ENCODE measurements around the gene FAM3D. TPM values are rescaled to one million over a fixed set of nuclear protein-coding genes. Genes with fewer than 3 reads are reported as not detected.

The FAM3D gene
- polyA plus RNA-seq, 1 of the 3 experiments (the other 2 are of a cell fraction): not detected

- no peak for TF ChIP-seq TEAD4 (IDR thresholded peaks at IDR 0.05; ENCODE audit: borderline replicate concordance, insufficient read depth)
- no peak for TF ChIP-seq SIN3A (IDR thresholded peaks at IDR 0.05; ENCODE audit: borderline replicate concordance, low read depth, low read length)
- no peak for TF ChIP-seq GABPA (IDR thresholded peaks at IDR 0.05; ENCODE audit: low read depth)
- no peak for TF ChIP-seq FOSL2 (IDR thresholded peaks at IDR 0.05; ENCODE audit: borderline replicate concordance, low read depth)
- TF ChIP-seq REST (IDR thresholded peaks at IDR 0.05; ENCODE audit: low read depth, low read length): no peak
- no peak for TF ChIP-seq RAD21 (IDR thresholded peaks at IDR 0.05; ENCODE audit: low read length)
- TF ChIP-seq RXRA (IDR thresholded peaks at IDR 0.05; ENCODE audit: borderline replicate concordance, low read depth): no peak
- TF ChIP-seq TAF1 (IDR thresholded peaks at IDR 0.05; ENCODE audit: borderline replicate concordance, low read depth, low read length): no peak
- TF ChIP-seq NFIC (IDR thresholded peaks at IDR 0.05; ENCODE audit: borderline replicate concordance): no peak
- no peak for TF ChIP-seq SMC3 (IDR thresholded peaks at IDR 0.05; ENCODE audit: low read depth, low read length)
- TF ChIP-seq FOXJ3 (CRISPR knock-in tag; IDR thresholded peaks at IDR 0.05): no peak
- no peak for TF ChIP-seq TCF12 (IDR thresholded peaks at IDR 0.05)
- no peak for TF ChIP-seq RCOR1 (IDR thresholded peaks at IDR 0.05; ENCODE audit: low read length)
- no peak for TF ChIP-seq EP300 (IDR thresholded peaks at IDR 0.05; ENCODE audit: borderline replicate concordance in 1 of 2, low read depth in 1 of 2, low read length in 1 of 2)
- TF ChIP-seq FOXM1 (IDR thresholded peaks at IDR 0.05; ENCODE audit: low read depth): no peak
- TF ChIP-seq MEF2A (IDR thresholded peaks at IDR 0.05; ENCODE audit: borderline replicate concordance, low read depth): no peak
- WGBS (ENCODE audit: low lambda C conversion rate): 81% methylated on average over 4 of the region's 4 CpGs
- Histone ChIP-seq H3F3A (replicated peaks; ENCODE audit: insufficient read depth) (peaks cover 18% of the 10 kb centered on the region), H3K4me1 (ENCODE audit: control insufficient read depth in 1 of 2, insufficient read depth in 2 of 2, low read depth in 1 of 2, low read length in 1 of 2) (peaks cover 24 to 32% of the 10 kb centered on the region in 2 experiments; a peak in 3 of 4 replicates), H3K9me2 (no peaks in the 10 kb centered on the region), H3K27me3 (ENCODE audit: insufficient read depth) (no peaks in the 10 kb centered on the region), H3K9ac (no peak overlapping the region), H3K9me3 (no peaks in the 10 kb centered on the region), H3K36me3 (replicated peaks in 1 of 2; ENCODE audit: control insufficient read depth in 1 of 2, insufficient read depth in 2 of 2, low read length in 1 of 2) (no peaks in the 10 kb centered on the region), H3K79me2 (ENCODE audit: insufficient read depth) (no peaks in the 10 kb centered on the region), H3K4me3 (ENCODE audit: low read depth in 2 of 2, low read length in 1 of 2) (no peak overlapping the region), H3K4me2 (no peak overlapping the region), H2AFZ (ENCODE audit: low read depth) (no peak overlapping the region), H3K27ac (ENCODE audit: low read depth in 2 of 2, low read length in 1 of 2) (no peak overlapping the region), H4K20me1 (ENCODE audit: insufficient read depth) (no peaks in the 10 kb centered on the region)
- no peak for DNase-seq
- CTCF ChIA-PET: interaction anchor here (1.1 to 16.4 kb wide), 4 partner anchors 10 to 61 kb away, joined by 3 to 446 read pairs (median 41); partner anchors contain the start of gene FAM107A
- POLR2A ChIA-PET: no interaction called here
Measured at GRCh38 chr3:58631742-58632141, 34.8 kb downstream of the FAM3D start.

- Histone ChIP-seq H3K9me2 (no peaks in the 10 kb centered on the region), H3K4me1 (ENCODE audit: control insufficient read depth in 1 of 2, insufficient read depth in 2 of 2, low read depth in 1 of 2, low read length in 1 of 2) (peaks cover 24 to 35% of the 10 kb centered on the region in 2 experiments; a peak in 3 of 4 replicates), H3K4me3 (ENCODE audit: low read depth in 2 of 2, low read length in 1 of 2) (no peak overlapping the region), H3K27me3 (ENCODE audit: insufficient read depth) (no peaks in the 10 kb centered on the region), H3F3A (replicated peaks; ENCODE audit: insufficient read depth) (peaks cover 18% of the 10 kb centered on the region), H3K9me3 (no peaks in the 10 kb centered on the region), H3K27ac (ENCODE audit: low read depth in 2 of 2, low read length in 1 of 2) (no peak overlapping the region), H4K20me1 (ENCODE audit: insufficient read depth) (no peaks in the 10 kb centered on the region), H3K9ac (no peak overlapping the region), H3K4me2 (no peak overlapping the region), H2AFZ (ENCODE audit: low read depth) (no peak overlapping the region), H3K36me3 (replicated peaks in 1 of 2; ENCODE audit: control insufficient read depth in 1 of 2, insufficient read depth in 2 of 2, low read length in 1 of 2) (no peaks in the 10 kb centered on the region), H3K79me2 (ENCODE audit: insufficient read depth) (no peaks in the 10 kb centered on the region)
- no peak for DNase-seq
- ChIA-PET POLR2A (no interaction called here), CTCF (interaction anchor here (0.6 to 16.4 kb wide), 47 partner anchors 9 to 920 kb away, joined by 3 to 446 read pairs (median 4); partner anchors contain the start of genes FAM107A and KCTD6)
- no peak for TF ChIP-seq GABPA (IDR thresholded peaks at IDR 0.05; ENCODE audit: low read depth)
- no peak for TF ChIP-seq TCF12 (IDR thresholded peaks at IDR 0.05)
- TF ChIP-seq TAF1 (IDR thresholded peaks at IDR 0.05; ENCODE audit: borderline replicate concordance, low read depth, low read length): no peak
- TF ChIP-seq FOXJ3 (CRISPR knock-in tag; IDR thresholded peaks at IDR 0.05): no peak
- TF ChIP-seq JUND (IDR thresholded peaks at IDR 0.05): no peak
- TF ChIP-seq TEAD4 (IDR thresholded peaks at IDR 0.05; ENCODE audit: borderline replicate concordance, insufficient read depth): no peak
- TF ChIP-seq USF2 (IDR thresholded peaks at IDR 0.05; ENCODE audit: borderline replicate concordance, low read depth, low read length): no peak
- TF ChIP-seq EZH2phosphoT487 (IDR thresholded peaks at IDR 0.05; ENCODE audit: borderline replicate concordance, low read depth): no peak
- no peak for TF ChIP-seq USF1 (IDR thresholded peaks at IDR 0.05; ENCODE audit: borderline replicate concordance, low read depth)
- no peak for TF ChIP-seq IRF3 (IDR thresholded peaks at IDR 0.05; ENCODE audit: low read depth, low read length)
- TF ChIP-seq MXI1 (IDR thresholded peaks at IDR 0.05; ENCODE audit: low read depth, low read length): no peak
- WGBS (ENCODE audit: low lambda C conversion rate): 10% methylated on average over 2 of the region's 5 CpGs
Measured at GRCh38 chr3:58630710-58631092, 35.9 kb downstream of the FAM3D start.

Data from SK-N-SH (cell line).